ENCODE results near the gene SLCO1C1.

DNA sequence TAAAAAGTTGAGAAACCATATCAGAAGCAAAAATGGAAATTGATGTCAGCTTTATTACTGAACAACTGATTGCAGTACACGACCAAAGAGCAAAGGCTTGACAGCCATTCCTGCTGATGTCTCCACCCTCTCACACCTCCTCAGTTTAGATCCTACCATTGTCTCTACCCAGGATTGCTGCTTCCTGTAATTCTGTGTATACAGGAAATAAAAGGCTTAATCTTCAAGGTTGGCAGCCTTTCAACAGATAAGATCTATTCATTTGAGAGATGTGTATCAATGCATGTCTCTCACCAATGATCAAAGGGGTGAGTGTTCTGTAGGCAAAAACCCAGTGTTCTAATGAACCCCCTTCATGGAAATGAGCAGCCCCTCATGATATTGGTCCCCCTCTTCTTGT lies 27.0 kb downstream of the SLCO1C1 start:
- TF ChIP-seq CTCF (IDR thresholded peaks at IDR 0.05; ENCODE audit: low read length) (no peak), EZH2 (IDR thresholded peaks at IDR 0.05; ENCODE audit: borderline replicate concordance, low read length) (no peak)

Measured in OCI-LY1 (cell line).